Ovary (tissue), 9 donors: ENCODE data around the gene IGFLR1. TPM values are rescaled to one million over a fixed set of nuclear protein-coding genes. Genes with fewer than 3 reads are reported as not detected.

Experiments
- DNase-seq, 5 donors: peaks; one replicate each; pipeline ENCODE4 v3.0.0-alpha.2; 2019 to 2020
- H3K27ac ChIP-seq, 2 donors: fragments of 200-600 bp; one replicate each; pipeline versions ENCODE4 v1.5.1 to v1.8.0; 2019 to 2022
- H3K27me3 ChIP-seq: fragments of 200-600 bp; one replicate; pipeline ENCODE4 v1.8.0; 2022
- H3K36me3 ChIP-seq: fragments of 200-600 bp; sonication (generic); one replicate; pipeline ENCODE4 v1.5.1; 2019
- H3K4me1 ChIP-seq: one replicate; pipeline ENCODE4 v1.8.1; 2013; ENCODE audit warnings: mild to moderate bottlenecking, moderate library complexity; ENCODE audit not compliant: insufficient read depth
- H3K4me3 ChIP-seq: fragments of 200-600 bp; sonication (generic); one replicate; pipeline ENCODE4 v1.5.1; 2017
- H3K9me3 ChIP-seq, 2 donors: fragments of 200-600 bp in 1 of 2; sonication (generic) in 1 of 2; one replicate each; pipeline versions ENCODE4 v1.5.1 to v1.8.1; 2013 to 2019; ENCODE audit warnings: mild to moderate bottlenecking in 1 of 2, moderate library complexity in 1 of 2
- CTCF ChIP-seq, 3 donors: fragments of 450-650 bp in 2 of 3; fragments of 200-600 bp in 1 of 3; IDR thresholded peaks; one replicate each; pipeline versions ENCODE4 v1.5.1 to v1.8.0; 2016 to 2022; ENCODE audit warnings: antibody characterized with exemption in 3 of 3, mild to moderate bottlenecking in 1 of 3
- EP300 ChIP-seq: sonication (generic); formaldehyde crosslinking; IDR thresholded peaks from one replicate; pipeline ENCODE4 v1.6.1; 2017; ENCODE audit warnings: antibody characterized with exemption
- POLR2A ChIP-seq: fragments of 450-650 bp; IDR thresholded peaks from one replicate; pipeline ENCODE4 v1.6.1; 2017; ENCODE audit warnings: antibody characterized with exemption, mild to moderate bottlenecking, moderate library complexity
- WGBS, 3 donors: extraction: QIAGEN DNeasy Blood & Tissue Kit in 1 of 3; methylation state at CpG; one replicate each; pipeline versions ENCODE4 v1.1.5 to v1.1.7; 2013 to 2017; 5-methylcytosine and 5-hydroxymethylcytosine counted together
- intact Hi-C, 4 donors: fragments of 100-400 bp; cut with DNase I; formaldehyde crosslinking; loops; one replicate each; pipeline versions ENCODE4 v1.11.0 to v1.15.1; 2022 to 2023
- polyA plus RNA-seq, 2 donors: library from polyadenylated mRNA; stranded (reverse); fragments of 200-250 nt in 1 of 2; fragments of 350-450 nt in 1 of 2; fragmentation: Illumina TruSeq in 1 of 2; extraction: RNeasy Lipid Tissue Mini Kit (QIAGEN cat#74804) in 1 of 2; gene quantifications; one replicate each; pipeline ENCODE4 v1.2.3, GENCODE V29; 2013 to 2014
- total RNA-seq, 7 donors: library from RNA; depleted of rRNA in 2 of 7; stranded (reverse); fragments of >200 nt in 2 of 7; fragmentation: NEBNext Ultra II Directional in 3 of 7; extraction: Animal tissue kit (Norgen Biotek cat#: 25700) in 3 of 7; gene quantifications; one replicate each; pipeline versions ENCODE4 v1.1.0 to v1.2.4, GENCODE V29; 2016 to 2023
- donor health status: DM: no; HTN: no; CAD: no; lungs with moderate emphysema.
- donor health status: DM: no; HTN: no; CAD: no.
- donor health status: Bipolar disorder and iron deficiency.
- donor health status: DM: yes; HTN: yes; CAD: no.
- donor health status: DM: no; HTN: no; CAD: no.
- donor health status: DM: yes; HTN: yes; CAD: no.

Gene IGFLR1
- total and polyA plus RNA-seq, 9 donors: 0.93 to 12.8 (median 7.6) TPM

DNA sequence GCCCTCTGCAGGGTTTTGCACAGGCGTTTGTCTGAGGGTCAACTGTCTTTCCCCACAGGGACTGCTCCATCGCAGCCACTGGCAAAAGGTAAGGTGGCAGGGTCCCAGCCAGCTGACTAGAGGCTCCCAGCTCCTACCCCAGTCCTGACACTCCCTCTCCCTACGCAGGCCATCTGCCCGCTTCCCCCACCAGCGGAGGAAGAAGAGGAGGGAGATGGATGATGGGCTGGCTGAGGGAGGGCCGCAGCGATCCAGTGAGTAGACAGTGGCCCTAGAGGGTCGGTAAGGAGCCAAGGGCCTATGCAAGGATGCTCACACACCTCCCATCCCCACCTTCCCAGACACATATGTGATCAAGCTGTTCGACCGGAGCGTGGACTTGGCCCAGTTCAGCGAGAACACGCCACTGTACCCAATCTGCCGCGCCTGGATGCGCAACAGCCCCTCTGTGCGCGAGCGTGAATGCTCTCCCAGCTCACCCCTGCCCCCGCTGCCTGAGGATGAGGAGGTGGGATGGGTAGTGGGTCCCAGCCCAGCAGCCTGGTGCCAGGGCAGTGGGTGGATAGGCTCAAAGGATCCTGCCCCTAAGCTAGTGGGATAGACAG is 10.6 kb upstream of the IGFLR1 start:
- H3K4me3 ChIP-seq: no peak overlapping the region
- H3K27me3 ChIP-seq: no peaks in the 10 kb centered on the region
- no peak overlapping the region for H3K27ac ChIP-seq
- TF ChIP-seq POLR2A: no peak
- no peak for TF ChIP-seq EP300
- TF ChIP-seq CTCF (IDR thresholded peaks at IDR 0.05): no peak
- intact Hi-C loops: no loop called here
- no peaks in the 10 kb centered on the region for H3K9me3 ChIP-seq
- peaks cover 13% of the 10 kb centered on the region for H3K4me1 ChIP-seq
- no peaks in the 10 kb centered on the region for H3K36me3 ChIP-seq
- 90 to 93% (median 92%) methylated on average over 20 of the region's 20 CpGs for whole genome bisulfite sequencing, 3 donors
- DNase-seq: peak in 2 of 5 donors; percentile 44 to 59

DNA sequence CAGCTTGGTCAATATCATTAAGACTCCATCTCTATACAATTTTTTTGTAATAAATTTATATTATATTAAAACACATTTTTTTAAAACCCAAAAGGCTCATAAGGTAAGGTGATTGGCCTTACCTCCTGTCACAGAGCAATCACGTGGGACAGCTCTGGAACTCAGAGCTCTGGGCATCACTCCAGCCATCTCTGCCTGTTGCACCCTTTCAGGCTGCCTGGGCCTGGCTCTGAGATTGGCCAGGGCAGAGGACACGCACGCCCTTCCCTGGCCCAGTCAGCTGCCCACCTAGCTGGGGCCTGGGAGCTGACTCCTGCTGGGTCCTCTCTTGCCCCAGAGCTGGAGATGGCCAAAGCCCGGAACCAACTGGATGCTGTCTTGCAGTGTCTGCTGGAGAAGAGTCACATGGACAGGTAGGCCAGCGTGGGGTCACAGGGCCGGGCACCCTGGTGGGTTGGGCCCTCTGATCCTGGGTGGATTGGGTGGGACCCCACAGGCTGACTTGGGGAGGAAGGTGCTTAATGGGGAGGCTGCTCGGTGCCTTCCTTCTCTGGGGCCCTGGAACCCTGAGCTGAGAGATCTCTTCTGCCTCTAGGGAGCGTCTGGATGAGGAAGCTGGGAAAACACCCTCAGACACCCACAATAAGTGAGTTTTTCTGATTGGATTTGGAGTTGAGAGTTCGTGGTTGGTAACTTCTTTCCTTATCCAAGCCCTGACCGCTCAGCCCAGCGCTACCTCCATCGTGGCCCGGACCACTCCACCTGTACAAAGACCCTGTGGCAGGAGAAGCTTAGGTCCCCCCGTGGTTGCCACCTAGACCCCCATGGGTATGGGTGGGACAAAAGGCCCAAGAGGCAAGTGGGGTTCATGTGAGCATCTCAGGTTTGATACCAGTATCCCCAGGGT is 9.8 kb upstream of the IGFLR1 start:
- peaks cover 13% of the 10 kb centered on the region for H3K4me1 ChIP-seq
- H3K36me3 ChIP-seq: no peaks in the 10 kb centered on the region
- no peak for DNase-seq
- WGBS, 3 donors: 81 to 86% (median 82%) methylated on average over 14 of the region's 14 CpGs
- no peak overlapping the region for H3K27ac ChIP-seq
- no peaks in the 10 kb centered on the region for H3K9me3 ChIP-seq
- TF ChIP-seq POLR2A (no peak), CTCF (IDR thresholded peaks at IDR 0.05) (no peak), EP300 (no peak)
- no peaks in the 10 kb centered on the region for H3K27me3 ChIP-seq
- intact Hi-C loops: no loop called here
- no peak overlapping the region for H3K4me3 ChIP-seq

DNA sequence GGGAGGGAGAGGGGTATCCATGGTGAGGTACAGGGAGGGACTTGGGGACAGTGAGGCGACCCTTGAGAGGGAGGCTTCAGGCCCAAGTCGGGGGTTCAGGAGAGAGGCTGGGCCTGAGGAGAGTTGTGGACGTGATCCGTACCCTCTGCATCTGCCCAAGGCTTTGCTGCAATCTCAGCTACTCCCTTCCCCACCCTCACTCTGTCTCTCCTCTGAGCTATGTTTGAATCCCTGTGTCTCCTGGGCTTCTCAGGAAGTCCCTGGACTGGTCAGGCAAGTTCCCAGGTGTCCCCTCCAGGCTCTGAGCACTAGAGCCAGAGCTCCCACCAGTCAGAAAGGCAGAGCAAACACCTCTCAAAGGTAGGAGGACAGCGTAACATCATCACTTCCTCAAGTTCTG is 7.9 kb upstream of the IGFLR1 start:
- DNase-seq: no peak
- intact Hi-C loops: no loop called here

More for the DNA sequence above, 7.9 kb upstream of the IGFLR1 start:
- 85 to 93% (median 89%) methylated on average over 5 of the region's 5 CpGs for WGBS, 3 donors
- H3K27ac ChIP-seq: no peak overlapping the region
- no peaks in the 10 kb centered on the region for H3K36me3 ChIP-seq
- H3K4me3 ChIP-seq: no peak overlapping the region
- H3K27me3 ChIP-seq: no peaks in the 10 kb centered on the region
- H3K4me1 ChIP-seq: peaks cover 12% of the 10 kb centered on the region
- TF ChIP-seq POLR2A: no peak
- no peak for TF ChIP-seq CTCF (IDR thresholded peaks at IDR 0.05)
- TF ChIP-seq EP300: no peak
- H3K9me3 ChIP-seq: no peaks in the 10 kb centered on the region
